HFF-Myc (cell line): ENCODE data around the gene ZMIZ1.

ENCODE experiments used
- DNase-seq: peaks from one replicate; pipeline ENCODE4 v3.0.0-alpha.2; 2011; ENCODE audit warnings: low read depth; ENCODE audit errors: extremely low read depth
- H3K4me3 ChIP-seq: replicated peaks from 2 replicates; pipeline ENCODE4 v1.5.1; 2011; ENCODE audit warnings: low read depth, mild to moderate bottlenecking, control low read depth, low read length
- TF ChIP-seq, protein P1 (sequence below): IDR thresholded peaks from 2 replicates; pipeline ENCODE4 v1.5.1; 2012; ENCODE audit warnings: mild to moderate bottlenecking, low read depth, low read length, control low read depth; ENCODE audit errors: missing control alignments

ZMIZ1 gene

DNA sequence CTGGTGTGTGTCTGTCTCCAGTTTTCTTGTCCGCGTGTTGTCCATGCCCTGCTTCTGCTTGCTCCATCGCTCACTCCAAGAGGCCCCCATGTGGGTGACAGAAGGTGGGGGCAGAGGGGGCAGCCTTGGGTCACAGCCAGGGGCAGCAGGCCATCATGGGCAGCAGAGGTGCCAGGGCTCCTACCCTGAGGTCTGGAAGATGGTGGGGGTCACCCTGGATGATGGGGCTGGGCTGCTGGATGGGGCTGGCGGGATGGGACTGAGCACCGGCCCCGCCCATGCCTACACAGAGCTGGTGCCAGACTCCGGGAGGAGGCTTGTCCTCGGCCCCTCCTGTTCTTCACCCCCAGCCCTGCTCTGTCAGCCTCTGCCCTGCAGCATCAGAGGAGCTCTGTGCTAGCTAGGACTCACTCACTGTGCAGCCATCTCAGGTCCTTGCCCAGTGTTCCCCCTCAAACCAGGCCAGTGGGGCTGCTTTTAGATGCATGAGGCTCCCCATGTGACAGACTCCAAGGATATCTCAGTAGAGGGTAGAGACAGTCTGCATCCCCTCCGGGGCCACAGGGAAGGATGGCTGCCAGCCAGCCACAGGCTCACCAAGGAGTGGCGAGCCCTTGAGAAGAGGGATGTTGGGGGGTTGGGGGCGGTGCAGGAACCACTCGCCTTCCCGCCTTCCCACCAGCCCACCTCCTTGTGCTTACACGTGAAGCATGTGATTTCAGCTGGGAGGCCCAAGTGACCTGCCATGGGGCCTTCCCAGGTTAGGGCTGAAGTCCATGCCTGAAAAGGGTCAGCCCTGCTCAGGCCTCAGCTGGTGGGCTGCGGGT lies 243.0 kb downstream of the ZMIZ1 start:
- TF ChIP-seq, protein P1, sequence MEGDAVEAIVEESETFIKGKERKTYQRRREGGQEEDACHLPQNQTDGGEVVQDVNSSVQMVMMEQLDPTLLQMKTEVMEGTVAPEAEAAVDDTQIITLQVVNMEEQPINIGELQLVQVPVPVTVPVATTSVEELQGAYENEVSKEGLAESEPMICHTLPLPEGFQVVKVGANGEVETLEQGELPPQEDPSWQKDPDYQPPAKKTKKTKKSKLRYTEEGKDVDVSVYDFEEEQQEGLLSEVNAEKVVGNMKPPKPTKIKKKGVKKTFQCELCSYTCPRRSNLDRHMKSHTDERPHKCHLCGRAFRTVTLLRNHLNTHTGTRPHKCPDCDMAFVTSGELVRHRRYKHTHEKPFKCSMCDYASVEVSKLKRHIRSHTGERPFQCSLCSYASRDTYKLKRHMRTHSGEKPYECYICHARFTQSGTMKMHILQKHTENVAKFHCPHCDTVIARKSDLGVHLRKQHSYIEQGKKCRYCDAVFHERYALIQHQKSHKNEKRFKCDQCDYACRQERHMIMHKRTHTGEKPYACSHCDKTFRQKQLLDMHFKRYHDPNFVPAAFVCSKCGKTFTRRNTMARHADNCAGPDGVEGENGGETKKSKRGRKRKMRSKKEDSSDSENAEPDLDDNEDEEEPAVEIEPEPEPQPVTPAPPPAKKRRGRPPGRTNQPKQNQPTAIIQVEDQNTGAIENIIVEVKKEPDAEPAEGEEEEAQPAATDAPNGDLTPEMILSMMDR: no peak
- H3K4me3 ChIP-seq: no peak overlapping the region
- DNase-seq: no peak

DNA sequence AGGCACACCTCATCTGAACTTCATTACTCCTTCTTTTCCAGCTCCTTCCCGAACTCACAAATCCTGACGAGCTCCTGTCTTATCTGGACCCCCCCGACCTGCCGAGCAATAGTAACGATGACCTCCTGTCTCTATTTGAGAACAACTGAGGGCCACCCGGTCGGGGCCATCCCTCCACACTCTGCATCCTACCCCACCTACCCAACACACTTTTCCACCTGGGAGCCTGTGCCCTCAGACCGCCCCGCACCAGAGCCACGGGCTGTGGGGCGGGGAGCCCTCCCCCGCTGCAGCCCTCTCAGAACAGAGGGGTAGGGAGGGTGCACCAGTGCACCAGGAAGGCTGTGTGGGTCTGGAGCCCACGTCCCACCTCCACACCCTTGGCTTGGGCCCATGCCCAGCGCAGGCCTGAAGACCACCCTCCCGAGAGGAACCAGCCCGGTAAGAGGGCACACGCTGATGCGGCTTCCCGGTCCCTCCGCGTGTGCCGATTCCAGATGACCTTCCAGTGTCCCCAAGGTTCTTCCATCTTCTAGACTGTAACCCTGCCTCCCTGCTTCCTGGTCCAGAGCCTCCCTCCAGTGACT lies 243.9 kb downstream of the ZMIZ1 start:
- TF ChIP-seq, protein P1: no peak
- no peak for DNase-seq
- H3K4me3 ChIP-seq: no peak overlapping the region

DNA sequence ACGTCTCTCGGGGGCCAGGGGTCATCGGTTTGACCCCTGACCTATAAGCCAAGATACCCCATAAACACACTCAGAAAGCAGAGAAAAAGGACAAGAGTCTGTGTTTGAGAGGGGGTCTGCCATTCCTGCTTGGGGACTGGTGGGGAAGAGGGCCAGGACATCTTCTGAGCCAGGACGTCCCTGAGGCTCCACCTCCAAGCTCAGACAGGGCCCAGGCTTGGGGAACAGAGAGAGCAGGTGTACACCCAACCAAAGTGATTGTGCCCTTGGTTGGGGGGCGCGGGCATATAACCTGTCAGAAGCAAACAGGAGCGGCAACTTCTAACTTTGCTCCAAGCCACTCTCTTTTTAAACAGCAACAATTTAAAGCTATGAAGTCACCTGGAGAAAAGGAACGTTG lies 244.6 kb downstream of the ZMIZ1 start:
- H3K4me3 ChIP-seq: no peak overlapping the region
- TF ChIP-seq, protein P1: no peak
- no peak for DNase-seq

DNA sequence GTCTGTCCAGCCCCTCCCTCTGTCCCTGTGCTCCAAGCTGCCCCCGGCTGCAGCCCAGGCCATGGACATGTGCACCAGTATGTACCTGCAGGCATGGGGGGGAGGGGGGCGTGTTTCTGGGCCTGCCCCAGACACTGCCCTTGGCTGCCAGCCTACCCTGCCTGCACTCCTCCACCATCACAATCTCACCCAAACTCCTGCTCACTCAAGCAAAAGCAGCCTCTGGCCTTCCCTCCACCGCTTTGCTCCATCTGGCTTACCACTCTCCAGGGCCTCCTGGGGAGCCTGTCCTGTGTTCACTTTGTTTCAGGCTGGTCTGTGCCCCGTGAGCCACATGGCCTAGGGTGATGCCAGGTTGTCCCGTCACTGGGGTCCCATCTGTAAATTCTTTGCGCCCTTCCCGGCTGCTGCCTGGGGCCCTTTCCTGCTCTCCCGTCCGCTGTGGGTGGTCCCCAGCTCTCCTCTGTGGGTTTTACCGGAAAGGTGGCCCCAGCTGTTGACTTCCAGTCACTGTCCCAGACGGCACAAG lies 245.2 kb downstream of the ZMIZ1 start:
- TF ChIP-seq, protein P1: no peak
- DNase-seq: no peak

DNA sequence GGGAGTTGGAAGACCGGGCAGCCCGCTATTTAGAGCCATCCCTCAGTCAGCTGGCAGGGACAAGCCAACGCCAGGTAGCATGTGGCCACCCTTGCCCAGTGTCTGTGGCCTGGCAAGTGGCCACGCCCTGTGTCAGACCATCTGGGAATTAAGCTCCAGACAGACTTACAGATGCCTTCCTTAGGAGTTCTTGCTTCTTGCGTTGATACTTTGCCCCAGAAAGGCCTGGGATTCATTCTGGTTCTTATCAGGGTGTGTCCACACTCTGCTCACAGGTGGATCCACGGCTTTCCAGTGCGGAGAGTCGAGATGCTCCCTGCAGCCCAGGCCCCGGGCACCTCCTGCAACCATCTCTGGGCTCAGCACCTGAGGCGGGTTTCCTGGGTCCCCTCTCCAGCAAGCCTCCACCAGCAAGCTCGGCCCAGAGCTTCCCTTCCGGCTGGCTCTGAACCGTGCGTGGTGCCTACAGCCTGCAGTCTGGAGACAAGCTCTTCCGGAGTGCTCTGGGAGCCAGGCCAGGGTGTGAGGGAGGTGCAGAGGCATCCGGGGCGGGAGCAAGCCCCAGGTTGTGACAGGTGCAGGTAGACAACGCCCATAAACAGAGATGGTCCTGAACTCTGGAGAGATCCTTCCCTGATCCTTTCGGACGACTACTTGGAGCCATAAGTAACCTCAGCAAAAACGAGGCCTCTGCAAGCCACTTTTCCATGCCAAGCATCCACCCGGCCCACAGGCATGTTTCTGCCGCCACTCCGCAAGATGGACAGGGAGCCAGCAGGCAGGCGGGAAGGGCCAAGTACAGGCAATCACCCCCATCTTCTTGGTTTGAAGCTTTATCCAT lies 246.2 kb downstream of the ZMIZ1 start:
- no peak for DNase-seq
- TF ChIP-seq, protein P1: no peak
- H3K4me3 ChIP-seq: no peak overlapping the region

More for the DNA sequence above, 245.2 kb downstream of the ZMIZ1 start:
- H3K4me3 ChIP-seq: no peak overlapping the region

DNA sequence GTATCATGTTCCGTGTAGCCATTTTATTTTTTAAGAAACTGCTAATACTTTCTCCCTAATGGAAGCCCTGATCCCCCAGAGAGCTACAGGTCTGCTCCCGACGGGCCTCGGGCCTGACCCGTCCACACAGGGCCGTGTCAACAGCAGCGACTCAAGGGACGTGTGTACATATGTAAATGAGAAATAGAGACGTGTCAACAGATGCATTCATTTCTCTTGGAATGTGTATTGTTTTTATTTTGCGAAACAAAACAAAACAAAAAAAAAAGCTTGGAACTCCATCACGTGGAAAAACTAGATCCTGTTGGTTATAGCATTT lies 246.8 kb downstream of the ZMIZ1 start:
- TF ChIP-seq, protein P1: no peak
- no peak for DNase-seq
- H3K4me3 ChIP-seq: no peak overlapping the region
